ENCODE data around the gene LGMN.

LGMN gene

GRCh38 chr14:92658160-92658559, 90.3 kb downstream of the LGMN start:
- H3K27ac ChIP-seq, result no peak overlapping the region
- TF ChIP-seq CTCF (conservative IDR thresholded peaks at IDR 0.05), result no peak

GRCh38 chr14:92657457-92658142, 90.8 kb downstream of the LGMN start:
- no peak overlapping the region for H3K27ac ChIP-seq
- no peak for TF ChIP-seq CTCF (conservative IDR thresholded peaks at IDR 0.05)

DNA sequence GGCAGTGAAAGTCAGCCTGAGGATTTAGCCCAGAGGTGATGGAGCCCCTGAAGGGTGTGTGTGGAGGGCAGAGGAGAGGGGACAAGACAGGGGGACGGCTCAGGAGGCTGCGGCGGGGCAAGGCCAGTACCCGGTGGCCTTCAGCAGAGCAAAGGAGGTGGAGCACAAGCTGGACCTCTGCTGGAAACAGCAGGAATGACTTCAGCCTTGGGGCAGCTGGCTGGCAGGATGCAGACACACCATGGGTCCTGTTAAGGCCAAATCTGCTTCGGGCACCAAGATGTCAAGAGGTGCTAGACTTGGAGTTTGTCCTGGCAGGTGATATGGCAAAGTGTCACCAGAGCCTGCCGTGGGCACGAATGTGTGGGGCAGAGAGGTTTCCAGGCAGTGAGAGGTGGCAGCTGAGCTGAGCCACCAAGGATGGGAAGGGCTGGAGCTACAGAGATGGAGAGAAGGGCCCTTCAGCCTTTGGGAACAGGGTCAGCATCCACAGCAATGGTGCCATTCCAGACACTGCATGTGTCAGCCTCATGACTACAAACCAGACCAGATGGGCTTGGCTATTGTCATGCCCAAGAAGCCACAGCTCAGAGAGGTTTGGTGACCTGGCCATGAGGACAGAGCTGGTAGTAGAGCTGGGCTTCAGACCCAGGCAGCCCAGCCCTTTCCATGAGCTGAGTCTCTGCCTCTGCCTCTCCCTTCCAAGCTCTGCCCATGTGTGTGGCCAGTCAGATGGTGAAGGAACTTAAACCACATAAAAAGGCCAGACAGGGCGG, 91.9 kb downstream of the LGMN start:
- no peak; the same call in 1 of the 2 replicates for TF ChIP-seq CTCF (conservative IDR thresholded peaks at IDR 0.05)
- H3K27ac ChIP-seq, result no peak overlapping the region

DNA sequence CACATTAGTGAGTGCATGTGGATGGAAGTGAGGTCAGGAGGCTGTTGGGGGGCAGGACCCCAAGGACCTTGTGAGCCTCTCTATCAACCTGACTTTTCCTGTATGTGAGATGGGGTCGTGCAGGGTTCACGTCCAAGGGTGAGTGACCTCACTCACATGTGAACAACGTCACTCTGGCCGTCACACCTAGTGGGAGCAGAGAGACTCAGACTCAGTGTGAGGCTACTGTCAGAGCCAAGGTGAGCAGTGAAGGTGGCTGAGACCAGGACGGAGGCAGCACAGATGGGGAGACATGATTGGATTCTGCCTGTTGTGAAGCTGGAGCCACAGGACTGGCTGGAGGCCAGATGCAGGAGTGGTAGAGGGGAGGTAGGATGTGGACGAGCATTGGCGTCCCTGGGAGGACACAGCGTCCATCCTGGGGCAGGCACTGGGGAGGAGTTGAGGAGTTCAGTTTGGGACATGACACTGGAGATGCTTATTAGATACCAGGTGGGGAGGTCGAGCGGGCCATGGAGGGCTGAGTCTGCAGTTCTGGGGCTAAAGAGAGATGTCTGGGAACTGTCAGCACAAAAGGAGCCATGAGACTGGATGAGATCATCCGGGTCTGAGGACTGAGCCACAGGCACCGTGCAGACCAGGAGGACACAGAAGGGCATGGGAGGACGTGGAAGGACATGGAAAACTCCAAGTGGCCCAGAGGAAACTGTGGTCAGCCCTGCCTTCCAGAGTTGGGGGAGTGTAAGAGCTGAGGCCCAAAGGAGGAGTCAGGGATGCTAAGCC, 92.8 kb downstream of the LGMN start:
- no peak for TF ChIP-seq CTCF (conservative IDR thresholded peaks at IDR 0.05)
- H3K27ac ChIP-seq, result no peak overlapping the region

DNA sequence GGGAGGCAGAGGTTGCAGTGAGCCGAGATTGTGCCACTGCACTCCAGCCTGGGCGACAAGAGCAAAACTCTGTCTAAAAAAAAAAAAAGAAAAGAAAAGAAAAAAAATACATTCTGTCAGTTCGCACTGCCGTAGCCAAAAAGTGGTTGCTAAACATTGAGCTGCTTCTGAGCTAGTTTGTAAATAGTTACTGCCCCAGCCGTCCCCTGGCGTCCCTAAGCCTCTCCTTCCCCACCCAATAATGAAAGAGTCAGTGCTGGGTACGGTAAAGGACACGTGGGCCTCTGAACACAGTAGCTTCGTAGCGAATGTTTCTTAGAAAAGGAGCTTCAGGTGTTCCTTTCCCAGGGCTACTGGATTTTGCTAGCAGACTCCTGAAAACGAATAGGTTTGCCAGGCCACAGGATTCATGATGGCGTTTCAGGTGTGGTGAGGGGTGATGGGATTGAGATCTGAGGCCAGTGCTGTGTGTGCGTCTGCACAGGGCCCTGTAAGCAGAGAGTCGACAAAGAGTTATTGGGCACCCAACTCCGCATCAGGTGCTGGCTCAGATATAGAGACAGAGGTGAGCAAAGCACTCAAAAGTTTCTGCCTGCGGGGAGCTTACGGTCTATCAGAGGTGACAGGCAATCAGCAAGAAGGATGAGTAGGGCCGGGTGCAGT, 94.1 kb downstream of the LGMN start:
- no peak for TF ChIP-seq CTCF (conservative IDR thresholded peaks at IDR 0.05)
- H3K27ac ChIP-seq, result no peak overlapping the region
